HEK293T (cell line): ENCODE data around the gene TWIST2.

Experiments used
- CTCF ChIA-PET: fragments of 350-600 bp; formaldehyde crosslinking; extraction: SDS; loops from one replicate; lab custom pipeline; 2021; ENCODE audit warnings: antibody characterized with exemption, inconsistent platforms; lab: Yijun Ruan, JAX
- POLR2A ChIA-PET: fragments of 350-600 bp; formaldehyde crosslinking; extraction: SDS; loops from one replicate; lab custom pipeline; 2020; ENCODE audit warnings: antibody characterized with exemption, inconsistent platforms; lab: Yijun Ruan, JAX
- DNase-seq: peaks from one replicate; pipeline ENCODE4 v3.0.0; 2012; ENCODE audit warnings: mixed read lengths; ENCODE audit errors: extremely low spot score
- ARNT ChIP-seq: fragments of 450-650 bp; IDR thresholded peaks from 2 replicates; pipeline ENCODE4 v1.6.1; 2017; ENCODE audit warnings: mild to moderate bottlenecking
- BHLHE40 ChIP-seq: fragments of 450-650 bp; IDR thresholded peaks from 2 replicates; pipeline ENCODE4 v1.6.1; 2016; ENCODE audit warnings: mild to moderate bottlenecking, moderate library complexity, borderline replicate concordance
- CTBP1 ChIP-seq: fragments of 450-650 bp; IDR thresholded peaks from 2 replicates; pipeline ENCODE4 v1.6.1; 2016; ENCODE audit warnings: borderline replicate concordance
- ELF4 ChIP-seq: fragments of 450-650 bp; IDR thresholded peaks from 2 replicates; pipeline ENCODE4 v1.6.1; 2017; ENCODE audit warnings: antibody characterized with exemption
- FOXA1 ChIP-seq: fragments of 450-650 bp; IDR thresholded peaks from 2 replicates; pipeline ENCODE4 v1.6.1; 2016; ENCODE audit warnings: mild to moderate bottlenecking
- FOXK2 ChIP-seq: fragments of 450-650 bp; IDR thresholded peaks from 2 replicates; pipeline ENCODE4 v1.6.1; 2016; ENCODE audit warnings: mild to moderate bottlenecking
- FOXM1 ChIP-seq: fragments of 450-650 bp; IDR thresholded peaks from 2 replicates; pipeline ENCODE4 v1.6.1; 2017; ENCODE audit warnings: mild to moderate bottlenecking, borderline replicate concordance
- HDGF ChIP-seq: fragments of 450-650 bp; IDR thresholded peaks from 2 replicates; pipeline ENCODE4 v1.6.1; 2017; ENCODE audit warnings: antibody characterized with exemption, borderline replicate concordance
- L3MBTL2 ChIP-seq: fragments of 450-650 bp; conservative IDR thresholded peaks from 2 replicates; pipeline ENCODE4 v1.6.1; 2016; ENCODE audit warnings: mild to moderate bottlenecking
- LEF1 ChIP-seq: fragments of 450-650 bp; IDR thresholded peaks from 2 replicates; pipeline ENCODE4 v1.6.1; 2017; ENCODE audit warnings: mild to moderate bottlenecking, borderline replicate concordance
- NFRKB ChIP-seq: fragments of 450-650 bp; IDR thresholded peaks from 2 replicates; pipeline ENCODE4 v1.6.1; 2016; ENCODE audit warnings: mild to moderate bottlenecking, moderate library complexity
- SP1 ChIP-seq: fragments of 450-650 bp; IDR thresholded peaks from 2 replicates; pipeline ENCODE4 v1.6.1; 2017
- SUZ12 ChIP-seq: fragments of 450-650 bp; IDR thresholded peaks from 2 replicates; pipeline ENCODE4 v1.6.1; 2016; ENCODE audit warnings: mild to moderate bottlenecking
- TARDBP ChIP-seq: fragments of 450-650 bp; IDR thresholded peaks from 2 replicates; pipeline ENCODE4 v1.6.1; 2016
- ZNF384 ChIP-seq: fragments of 450-650 bp; IDR thresholded peaks from 2 replicates; pipeline ENCODE4 v1.6.1; 2016
- TF ChIP-seq, protein P1 (sequence below): fragments of 450-650 bp; IDR thresholded peaks from 2 replicates; pipeline ENCODE4 v1.6.1; 2016

The TWIST2 gene

GRCh38 chr2:238822955-238823354 is 24.9 kb upstream of the TWIST2 start:
- ChIA-PET CTCF (no interaction called here), POLR2A (no interaction called here)
- TF ChIP-seq NFRKB (no peak), CTBP1 (no peak), ZNF384 (no peak), TARDBP (no peak), L3MBTL2 (no peak), SP1 (no peak), LEF1 (no peak), FOXM1 (no peak), ELF4 (no peak), SUZ12 (no peak), FOXK2 (no peak)
- TF ChIP-seq, protein P1, sequence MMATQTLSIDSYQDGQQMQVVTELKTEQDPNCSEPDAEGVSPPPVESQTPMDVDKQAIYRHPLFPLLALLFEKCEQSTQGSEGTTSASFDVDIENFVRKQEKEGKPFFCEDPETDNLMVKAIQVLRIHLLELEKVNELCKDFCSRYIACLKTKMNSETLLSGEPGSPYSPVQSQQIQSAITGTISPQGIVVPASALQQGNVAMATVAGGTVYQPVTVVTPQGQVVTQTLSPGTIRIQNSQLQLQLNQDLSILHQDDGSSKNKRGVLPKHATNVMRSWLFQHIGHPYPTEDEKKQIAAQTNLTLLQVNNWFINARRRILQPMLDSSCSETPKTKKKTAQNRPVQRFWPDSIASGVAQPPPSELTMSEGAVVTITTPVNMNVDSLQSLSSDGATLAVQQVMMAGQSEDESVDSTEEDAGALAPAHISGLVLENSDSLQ, result no peak
- no peak for DNase-seq

DNA sequence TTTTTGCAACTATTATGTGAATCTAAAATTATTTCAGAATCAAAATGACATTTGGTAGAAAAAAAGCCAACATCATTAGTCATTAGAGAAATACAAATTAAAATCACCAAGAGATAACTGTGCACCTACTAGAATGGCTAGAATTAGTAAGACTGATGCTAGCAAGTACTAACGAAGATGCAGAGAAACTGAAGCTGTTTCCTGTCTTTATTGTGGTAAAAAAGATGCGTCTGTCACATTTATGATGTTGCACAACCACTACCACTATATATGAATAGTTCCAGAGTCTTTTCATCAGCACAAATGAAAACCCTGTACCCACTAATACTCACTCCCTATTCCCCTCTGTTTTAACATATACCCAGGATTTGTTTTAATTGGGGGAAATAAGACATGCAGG is 16.7 kb upstream of the TWIST2 start:
- DNase-seq, result no peak
- ChIA-PET CTCF (no interaction called here), POLR2A (no interaction called here)
- no peak for TF ChIP-seq ARNT
- TF ChIP-seq HDGF, result no peak
- TF ChIP-seq BHLHE40, result no peak
- no peak for TF ChIP-seq TARDBP
- TF ChIP-seq SUZ12, result no peak
- no peak for TF ChIP-seq SP1
- no peak for TF ChIP-seq ELF4
- no peak for TF ChIP-seq FOXK2
- no peak for TF ChIP-seq L3MBTL2
- TF ChIP-seq FOXA1, result no peak
- TF ChIP-seq FOXM1, result no peak
- TF ChIP-seq, protein P1, result no peak
- TF ChIP-seq CTBP1, result no peak
- no peak for TF ChIP-seq NFRKB
- TF ChIP-seq ZNF384, result no peak

- DNase-seq, result no peak
- ChIA-PET POLR2A (no interaction called here), CTCF (no interaction called here)
- TF ChIP-seq TARDBP, result no peak
- no peak for TF ChIP-seq FOXA1
- no peak for TF ChIP-seq SP1
- no peak for TF ChIP-seq NFRKB
- no peak for TF ChIP-seq HDGF
- no peak for TF ChIP-seq BHLHE40
- TF ChIP-seq L3MBTL2, result no peak
- TF ChIP-seq FOXK2, result no peak
- TF ChIP-seq LEF1, result no peak
- no peak for TF ChIP-seq SUZ12
- TF ChIP-seq ARNT, result no peak
- TF ChIP-seq, protein P1, result no peak
- TF ChIP-seq ELF4, result no peak
Observed at GRCh38 chr2:238834982-238835381, 12.9 kb upstream of the TWIST2 start.

DNA sequence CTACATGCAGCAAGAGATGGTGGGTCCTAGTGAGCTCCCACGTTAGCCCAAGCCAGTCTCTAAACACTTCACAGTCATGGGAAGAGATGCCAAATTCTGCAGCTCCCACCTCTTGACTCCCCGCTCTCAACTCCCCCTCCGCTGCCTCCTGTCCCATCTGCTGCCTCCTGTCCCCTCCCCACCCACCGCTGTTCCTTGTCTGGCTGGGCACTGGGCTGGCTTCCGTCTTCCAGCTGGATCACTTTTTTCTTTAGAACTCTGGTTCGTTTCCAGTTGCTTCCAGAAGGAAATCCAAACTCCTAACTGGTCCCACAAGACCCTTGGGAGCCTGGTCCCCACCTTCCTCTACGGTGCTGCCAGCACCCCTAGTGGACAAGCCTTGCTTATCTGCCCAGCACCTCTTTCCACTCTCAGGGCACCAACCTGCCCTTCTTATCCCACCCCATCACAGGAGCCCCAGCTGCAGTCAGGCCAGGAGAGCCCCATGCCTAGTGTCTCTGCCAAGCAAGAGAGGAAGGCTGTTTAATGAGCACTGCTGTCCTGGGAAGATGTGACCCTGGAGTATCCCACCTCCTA is 12.1 kb upstream of the TWIST2 start:
- no peak for DNase-seq
- ChIA-PET CTCF (interaction anchor here (0.6 kb wide), 1 partner anchor 9 kb away, joined by 3 read pairs; no protein-coding TSS in a partner anchor), POLR2A (no interaction called here)
- TF ChIP-seq FOXK2 (no peak), NFRKB (no peak), SP1 (no peak), LEF1 (no peak), SUZ12 (no peak), ARNT (no peak), FOXM1 (no peak), FOXA1 (no peak), ZNF384 (no peak), HDGF (no peak), L3MBTL2 (no peak), BHLHE40 (no peak), TARDBP (no peak), ELF4 (no peak), CTBP1 (no peak)
- TF ChIP-seq, protein P1, result no peak

GRCh38 chr2:238838786-238839327 is 9.0 kb upstream of the TWIST2 start:
- no peak for DNase-seq
- POLR2A ChIA-PET, result no interaction called here
- CTCF ChIA-PET, result interaction anchor here (0.6 kb wide), 2 partner anchors 17 to 54 kb away, joined by 3 to 5 read pairs; no protein-coding TSS in a partner anchor
- no peak for TF ChIP-seq NFRKB

GRCh38 chr2:238839428-238839827 is 8.5 kb upstream of the TWIST2 start:
- no peak for DNase-seq
- POLR2A ChIA-PET, result no interaction called here

More at GRCh38 chr2:238839428-238839827, 8.5 kb upstream of the TWIST2 start:
- TF ChIP-seq FOXK2, result no peak
- no peak for TF ChIP-seq SUZ12
- no peak for TF ChIP-seq LEF1
- no peak for TF ChIP-seq ELF4
- TF ChIP-seq FOXA1, result no peak
- TF ChIP-seq NFRKB, result no peak
- TF ChIP-seq BHLHE40, result no peak
- TF ChIP-seq FOXM1, result no peak
- no peak for TF ChIP-seq ARNT
- TF ChIP-seq ZNF384, result no peak
- TF ChIP-seq, protein P1, result no peak
- TF ChIP-seq SP1, result no peak
- no peak for TF ChIP-seq L3MBTL2
- TF ChIP-seq HDGF, result no peak
- TF ChIP-seq CTBP1, result no peak
- CTCF ChIA-PET, result no interaction called here
